HK-2 (cell line): ENCODE results near the gene XPC.

Experiments
- DNase-seq: peaks from one replicate; pipeline ENCODE4 v3.0.0-alpha.2; 2018; ENCODE audit not compliant: unreplicated experiment

Gene XPC

DNA sequence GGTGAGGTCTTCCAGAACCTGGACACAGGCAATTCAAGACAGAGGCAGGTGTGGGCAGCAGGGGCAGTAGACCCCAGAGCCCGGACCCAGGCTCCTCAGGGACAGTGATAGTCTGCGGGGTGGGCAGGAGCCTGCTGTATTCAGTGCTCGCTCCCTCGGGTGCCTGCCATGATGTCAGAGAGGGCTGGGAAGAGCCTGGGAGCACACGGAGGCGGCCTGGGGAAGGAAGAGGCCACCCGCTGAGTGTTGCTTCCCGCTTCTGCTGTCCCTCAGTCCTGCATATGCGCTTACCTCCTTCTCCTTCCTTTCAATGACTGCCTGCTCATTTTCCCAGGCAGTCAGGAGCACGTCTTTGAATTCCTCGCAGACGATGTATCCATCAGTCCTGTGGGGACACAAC lies 30.8 kb downstream of the XPC start:
- no peak for DNase-seq

DNA sequence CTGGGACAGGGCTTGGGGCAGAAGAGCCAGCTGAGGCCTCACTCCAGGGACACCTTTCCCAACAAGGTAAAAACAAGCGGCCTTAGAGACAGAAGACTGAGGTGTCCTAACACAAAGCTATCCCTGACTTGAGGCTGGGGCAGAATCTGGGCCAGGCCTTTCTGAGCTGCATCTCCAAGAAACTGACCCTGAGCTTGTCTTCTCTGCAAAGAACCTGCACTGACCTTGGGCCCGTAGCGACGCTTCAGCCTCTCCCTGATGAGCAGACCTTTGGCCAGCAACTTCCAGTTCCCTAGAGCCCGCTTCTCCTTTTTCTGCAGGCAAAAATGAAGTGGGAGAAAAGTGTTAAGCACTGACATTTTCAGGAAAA lies 31.4 kb downstream of the XPC start:
- DNase-seq, result no peak

DNA sequence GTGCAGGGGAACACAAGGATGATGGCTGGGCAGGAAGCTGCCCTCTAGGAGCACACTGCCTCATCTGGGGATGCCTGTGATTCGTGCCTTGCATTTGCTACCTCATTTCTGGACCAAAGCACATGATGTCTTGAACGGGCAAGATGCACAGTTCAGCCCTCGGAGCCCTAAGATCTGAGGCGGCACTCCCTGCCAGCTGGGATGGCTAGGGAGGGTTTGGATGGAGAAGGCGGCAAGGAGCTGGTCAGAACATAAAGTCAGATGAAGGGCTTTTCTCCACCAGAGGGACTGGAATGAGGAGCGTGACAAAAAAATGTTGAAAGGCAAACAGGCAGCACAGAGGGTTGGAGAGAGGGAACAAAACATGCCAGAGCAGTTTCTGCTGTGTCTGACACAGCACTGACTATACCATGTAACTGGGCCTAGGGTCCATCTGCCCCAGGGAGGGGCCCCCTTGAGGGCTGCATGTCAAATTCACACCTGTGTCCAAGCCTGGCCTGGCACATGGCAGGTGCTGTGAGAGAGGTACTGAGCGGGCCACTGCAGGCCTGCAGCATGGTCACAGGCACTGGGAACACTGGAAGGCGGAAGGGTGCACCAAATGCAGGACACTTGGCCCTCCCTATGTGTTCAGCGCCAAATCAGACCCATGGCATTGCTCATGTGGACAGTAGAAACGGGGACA lies 31.9 kb downstream of the XPC start:
- no peak for DNase-seq

DNA sequence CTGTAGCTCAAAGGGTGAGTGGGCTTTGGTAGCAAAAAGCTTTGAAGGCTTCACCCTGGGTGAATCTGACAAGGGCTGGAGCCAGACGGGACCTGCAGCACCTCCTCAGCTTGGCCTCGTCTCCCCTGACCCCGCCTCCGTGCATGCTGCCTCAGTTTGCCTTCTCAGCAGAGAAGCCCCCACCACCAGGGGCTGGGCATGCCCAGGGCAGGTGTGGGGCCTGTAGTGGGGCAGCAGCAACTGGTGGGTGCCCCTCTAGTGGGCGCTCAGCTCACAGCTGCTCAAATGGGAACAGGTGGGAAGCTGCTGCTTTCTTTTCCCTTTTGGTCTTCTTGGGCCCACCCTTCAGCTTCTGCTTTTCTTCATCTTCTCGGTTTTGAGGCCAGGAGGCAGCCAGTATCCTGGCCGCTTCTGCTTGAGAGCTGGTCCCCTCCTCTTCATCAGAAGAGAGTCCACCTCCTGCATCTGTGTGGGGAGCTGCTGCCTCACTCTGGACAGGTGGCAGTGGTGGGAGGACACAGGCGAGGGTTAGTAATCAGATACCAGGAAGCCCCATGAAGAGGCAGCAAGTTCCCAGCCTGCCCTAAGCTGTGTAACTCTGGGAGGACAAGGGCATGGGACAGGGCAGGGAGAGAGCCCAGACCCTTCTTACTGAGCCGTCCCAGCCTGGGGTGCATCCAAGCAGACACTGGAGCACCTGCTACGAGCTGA lies 32.6 kb downstream of the XPC start:
- DNase-seq, result no peak

DNA sequence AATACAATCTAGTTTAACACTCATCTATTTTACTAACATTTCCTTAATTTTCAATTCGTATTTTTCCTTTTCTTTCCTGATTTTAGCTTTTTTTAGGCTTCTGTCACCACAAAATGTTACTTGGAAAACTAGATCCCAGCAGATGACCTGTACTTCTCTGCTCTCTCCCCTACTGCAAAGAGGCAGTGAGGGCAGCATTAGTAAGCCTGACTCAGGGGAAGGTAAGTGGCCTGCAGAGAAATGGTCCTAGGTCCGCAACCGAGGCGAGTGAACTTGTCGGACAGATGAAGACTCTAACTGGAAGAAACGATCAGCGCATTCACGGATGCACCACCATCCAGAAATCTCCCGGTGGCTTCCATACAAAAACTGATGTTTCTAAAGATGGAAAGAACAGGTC lies 33.2 kb downstream of the XPC start:
- no peak for DNase-seq

DNA sequence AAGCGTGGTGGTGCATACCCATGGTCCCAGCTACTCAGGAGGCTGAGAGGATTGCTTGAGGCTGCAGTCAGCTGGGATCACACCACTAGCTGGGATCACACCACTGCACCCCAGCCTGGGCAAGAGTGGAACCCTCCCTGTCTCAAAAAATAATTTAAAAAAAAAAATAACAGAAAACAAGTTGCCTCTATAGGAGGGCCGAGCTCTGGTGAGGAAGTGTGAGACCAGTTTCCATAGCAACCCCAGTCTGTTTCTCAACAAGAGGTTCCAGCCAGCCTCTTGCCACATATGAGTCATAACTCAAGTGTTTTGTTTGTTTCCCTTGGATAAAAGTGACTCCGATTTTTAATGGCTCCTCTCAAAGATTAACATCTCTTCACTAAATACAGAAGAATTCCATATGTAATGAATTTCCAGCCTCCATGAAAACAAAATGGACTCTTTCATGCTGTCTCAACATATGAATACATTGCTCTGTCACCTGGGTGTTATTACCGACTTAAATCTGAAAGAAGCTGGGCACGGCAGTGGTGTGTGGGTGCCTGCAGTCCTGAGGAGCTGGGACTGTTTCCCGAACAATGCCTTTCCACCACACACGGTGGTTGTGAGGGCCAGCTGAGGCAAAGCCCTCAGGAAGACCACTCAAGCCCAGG lies 33.9 kb downstream of the XPC start:
- DNase-seq, result peak; percentile 41

DNA sequence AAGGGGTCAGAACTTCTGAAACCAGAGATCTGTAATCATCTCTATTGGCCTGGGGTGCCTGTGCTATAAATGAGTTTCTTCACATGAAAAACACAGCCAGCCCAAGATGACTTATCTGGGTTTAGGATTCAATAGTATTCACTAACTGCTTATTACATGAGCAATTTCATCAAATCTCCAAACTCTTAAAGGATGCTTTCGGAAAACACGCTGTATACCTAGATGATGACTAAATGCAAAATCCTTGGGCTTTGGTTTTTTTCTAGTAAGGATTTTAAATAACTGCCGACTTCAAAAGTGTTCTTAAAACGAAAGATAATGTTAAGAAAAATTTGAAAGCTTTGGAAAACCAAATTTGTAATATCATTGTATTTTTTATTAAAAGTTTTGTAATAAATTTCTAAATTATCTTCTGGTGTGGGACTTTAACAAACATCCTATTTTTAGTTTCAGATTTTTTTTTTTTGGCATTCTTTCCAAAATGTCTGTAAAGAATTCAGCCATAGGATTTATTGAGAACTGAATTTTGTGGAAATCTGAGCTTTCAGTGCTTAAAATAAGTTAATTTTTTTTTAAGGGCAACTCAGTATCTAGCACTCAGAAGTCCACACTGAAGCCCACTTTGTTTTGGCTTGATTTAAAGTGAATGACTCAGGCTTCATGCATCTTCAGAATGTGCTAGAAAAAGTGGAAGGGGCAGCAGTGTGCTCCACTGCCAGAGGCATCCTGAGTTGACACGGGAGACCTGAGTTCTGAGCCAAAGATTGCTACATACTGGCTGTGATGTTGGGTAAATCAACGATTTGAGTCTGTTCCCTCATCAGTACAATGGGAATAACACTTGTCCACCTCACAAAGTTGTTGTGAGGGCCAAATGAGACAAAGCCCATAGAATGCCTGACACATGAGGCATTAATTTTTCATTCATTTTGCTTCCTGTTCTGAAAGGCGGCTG lies 34.9 kb downstream of the XPC start:
- peak; percentile 38 for DNase-seq

DNA sequence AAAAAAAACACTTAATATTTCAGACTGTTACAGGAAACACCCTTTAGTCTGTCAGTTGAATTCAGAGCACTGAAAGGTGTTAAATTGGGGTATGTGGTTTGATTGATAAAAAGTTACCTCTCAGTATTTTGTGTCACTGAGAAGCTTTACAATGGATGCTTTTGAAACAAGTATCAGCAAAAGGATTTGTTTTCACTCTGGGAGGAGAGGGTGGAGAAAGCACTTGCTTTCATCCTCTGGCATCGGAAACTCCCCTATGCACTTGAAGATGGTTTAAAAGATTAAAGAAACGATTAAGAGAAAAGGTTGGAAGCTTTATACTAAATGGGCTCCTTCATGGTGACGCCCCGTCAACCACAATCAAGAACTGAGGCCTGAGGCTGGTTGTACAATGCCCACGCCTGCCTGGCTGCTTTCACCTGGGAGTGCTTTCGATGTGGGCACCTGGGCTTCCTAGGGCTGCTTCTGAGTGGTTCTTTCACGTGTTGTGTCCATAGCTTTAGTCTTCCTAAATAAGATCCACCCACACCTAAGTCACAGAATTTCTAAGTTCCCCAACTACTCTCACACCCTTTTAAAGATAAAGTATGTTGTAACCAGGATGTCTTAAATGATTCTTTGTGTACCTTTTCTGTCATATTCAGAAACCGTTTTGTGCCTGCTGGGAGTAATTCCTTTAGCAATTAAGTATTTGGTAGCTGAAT lies 35.7 kb downstream of the XPC start:
- DNase-seq, result no peak

DNA sequence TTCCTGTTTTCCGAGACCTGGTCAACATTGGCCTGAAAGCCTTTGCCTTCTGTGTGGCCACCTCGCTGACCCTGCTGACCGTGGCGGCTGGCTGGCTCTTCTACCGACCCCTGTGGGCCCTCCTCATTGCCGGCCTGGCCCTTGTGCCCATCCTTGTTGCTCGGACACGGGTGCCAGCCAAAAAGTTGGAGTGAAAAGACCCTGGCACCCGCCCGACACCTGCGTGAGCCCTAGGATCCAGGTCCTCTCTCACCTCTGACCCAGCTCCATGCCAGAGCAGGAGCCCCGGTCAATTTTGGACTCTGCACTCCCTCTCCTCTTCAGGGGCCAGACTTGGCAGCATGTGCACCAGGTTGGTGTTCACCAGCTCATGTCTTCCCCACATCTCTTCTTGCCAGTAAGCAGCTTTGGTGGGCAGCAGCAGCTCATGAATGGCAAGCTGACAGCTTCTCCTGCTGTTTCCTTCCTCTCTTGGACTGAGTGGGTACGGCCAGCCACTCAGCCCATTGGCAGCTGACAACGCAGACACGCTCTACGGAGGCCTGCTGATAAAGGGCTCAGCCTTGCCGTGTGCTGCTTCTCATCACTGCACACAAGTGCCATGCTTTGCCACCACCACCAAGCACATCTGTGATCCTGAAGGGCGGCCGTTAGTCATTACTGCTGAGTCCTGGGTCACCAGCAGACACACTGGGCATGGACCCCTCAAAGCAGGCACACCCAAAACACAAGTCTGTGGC lies 36.6 kb downstream of the XPC start:
- DNase-seq, result no peak

DNA sequence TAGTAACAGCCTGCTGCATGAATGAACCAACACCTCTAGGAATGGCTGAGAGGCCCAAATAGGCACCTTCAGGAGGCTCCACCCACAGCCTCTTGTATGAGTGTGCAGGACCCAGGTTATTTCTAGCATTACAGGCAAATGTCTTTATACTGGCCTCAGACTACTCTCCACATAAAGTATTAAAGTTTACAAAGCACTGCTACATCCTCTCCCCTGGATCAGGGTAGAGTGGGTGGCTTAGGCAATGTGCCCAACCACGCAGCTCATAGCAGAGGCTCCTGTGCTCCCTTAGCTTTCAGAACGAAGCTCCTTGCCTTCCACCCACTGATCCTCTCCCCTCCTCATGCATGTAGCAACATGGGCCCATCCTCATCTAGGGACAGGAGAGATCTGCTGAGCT lies 37.3 kb downstream of the XPC start:
- DNase-seq, result no peak

DNA sequence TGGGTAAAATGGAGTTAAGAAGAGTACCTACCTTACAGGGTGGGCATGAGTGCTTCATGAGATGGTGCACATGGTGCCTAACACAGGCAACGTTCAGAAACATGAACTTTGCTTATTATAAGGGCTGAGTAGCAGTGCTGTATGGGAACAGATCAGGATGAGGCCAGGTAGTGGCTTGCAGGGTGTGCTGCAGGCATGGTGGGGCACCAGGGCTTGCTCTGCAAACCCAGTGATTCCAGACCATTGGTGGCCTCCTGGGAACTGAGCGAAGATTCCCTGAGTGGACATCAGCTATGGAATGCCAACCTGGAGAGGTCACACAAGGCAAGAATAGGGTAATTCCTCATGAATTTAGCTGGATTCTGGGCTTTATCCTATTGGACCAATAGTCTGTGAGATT lies 37.7 kb downstream of the XPC start:
- no peak for DNase-seq

DNA sequence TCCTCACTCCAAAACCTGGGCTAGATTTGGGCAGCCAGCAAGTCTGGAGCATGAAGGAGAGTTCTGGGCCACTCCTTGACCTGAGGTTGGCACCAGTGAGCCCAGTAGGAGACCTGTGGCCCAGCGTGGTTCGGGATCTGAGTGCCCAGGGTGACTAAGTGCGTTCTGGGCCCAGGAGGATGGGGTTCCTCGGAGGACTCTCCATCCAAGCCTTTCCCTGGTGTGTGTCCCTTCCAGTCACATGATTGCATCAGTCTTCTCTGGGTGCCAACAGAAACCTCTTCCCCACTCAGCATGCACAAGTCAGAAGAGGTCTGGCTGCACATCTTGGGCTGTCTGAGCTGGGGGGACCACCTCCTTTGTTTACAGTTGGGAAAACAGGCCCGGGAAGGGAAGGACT lies 38.6 kb downstream of the XPC start:
- no peak for DNase-seq

DNA sequence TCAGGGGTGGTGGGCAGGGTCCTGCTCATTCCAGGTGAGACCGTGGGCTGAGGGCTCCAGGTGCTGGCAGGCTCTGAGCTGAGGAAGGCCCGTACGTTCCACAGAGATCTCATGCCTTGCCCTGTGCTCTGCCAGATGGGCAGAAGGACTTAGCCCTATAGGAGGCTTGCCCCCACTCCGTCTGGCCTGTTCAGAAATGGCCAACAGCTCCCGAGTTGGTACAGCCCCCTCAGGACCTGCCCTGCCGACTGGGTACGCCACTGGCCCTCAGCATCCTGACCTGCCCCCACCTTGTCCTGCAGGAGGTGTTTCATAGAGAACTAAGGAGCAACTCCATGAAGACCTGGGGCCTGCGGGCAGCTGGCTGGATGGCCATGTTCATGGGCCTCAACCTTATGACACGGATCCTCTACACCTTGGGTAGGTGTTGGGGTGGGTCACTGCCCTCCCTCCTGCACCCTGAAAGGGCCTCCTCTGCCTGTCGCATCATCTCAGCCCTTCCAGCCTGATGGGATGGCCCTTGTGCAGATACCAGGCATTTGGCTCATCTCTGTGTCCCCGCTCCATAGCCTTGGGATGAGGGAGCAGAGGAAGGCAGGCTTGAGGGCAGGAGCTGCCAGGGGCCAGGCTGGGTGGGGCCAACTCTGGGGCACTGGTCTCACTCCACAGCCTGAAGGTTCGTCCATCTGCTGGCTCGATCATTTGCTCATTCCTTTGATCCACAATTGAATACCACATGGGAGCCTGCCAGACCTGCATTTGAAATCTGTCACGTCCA lies 39.3 kb downstream of the XPC start:
- no peak for DNase-seq

DNA sequence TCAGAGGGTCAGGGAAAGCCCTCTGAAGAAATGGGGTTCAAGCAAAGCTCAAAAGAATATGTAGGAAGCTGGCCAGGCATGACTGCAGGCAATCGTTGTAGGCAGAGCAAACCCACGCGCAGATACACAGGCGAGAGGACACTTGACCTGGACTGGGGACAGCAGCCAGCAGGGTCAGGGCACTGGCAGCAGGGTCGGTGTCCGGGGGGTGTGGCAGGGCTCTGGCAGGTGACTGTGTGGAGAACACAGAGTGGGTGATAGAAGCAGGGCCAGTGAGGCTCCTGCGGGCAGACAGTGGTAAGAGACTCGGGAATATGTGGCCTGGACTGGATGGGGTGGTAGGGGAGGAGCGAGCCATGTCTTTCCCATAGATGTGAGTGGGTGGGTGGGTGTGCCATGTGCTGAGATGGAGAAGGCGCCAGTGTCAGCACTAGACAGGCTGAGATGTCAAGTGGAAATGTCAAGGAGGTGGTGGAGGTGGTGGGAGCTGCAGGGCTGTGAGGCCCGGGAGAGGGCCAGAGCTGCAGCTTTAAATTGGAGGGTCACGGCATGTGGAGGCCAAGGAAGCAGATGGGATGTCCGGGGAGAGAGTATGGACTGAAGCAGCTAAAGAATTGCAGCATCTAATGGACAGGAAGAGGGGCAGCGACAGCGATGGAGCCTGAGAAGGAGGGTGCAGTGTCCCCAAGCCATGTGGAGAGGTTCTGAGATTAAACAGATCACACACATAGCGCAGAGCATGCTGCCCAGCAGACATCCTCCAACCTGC lies 40.1 kb downstream of the XPC start:
- DNase-seq, result no peak

DNA sequence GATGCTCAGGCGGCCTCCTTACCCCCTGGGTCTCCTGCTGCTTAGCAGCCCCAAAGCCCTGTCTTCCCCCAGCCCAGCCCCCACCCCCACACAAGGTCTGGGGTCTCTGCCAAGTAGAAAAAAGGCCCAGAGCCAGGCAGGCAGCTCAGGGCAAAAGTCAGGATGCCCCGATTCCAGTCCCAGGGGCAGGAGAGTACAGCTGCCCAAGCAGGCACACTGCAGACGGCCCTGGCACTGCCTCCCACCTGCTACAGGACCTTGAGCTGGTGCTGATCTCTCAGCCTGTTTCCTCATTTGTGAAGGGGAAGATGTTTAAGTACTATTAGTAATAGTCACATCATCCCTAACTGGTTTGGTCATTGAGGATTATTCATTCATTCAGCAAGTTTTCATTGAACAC lies 41.0 kb downstream of the XPC start:
- DNase-seq, result no peak

DNA sequence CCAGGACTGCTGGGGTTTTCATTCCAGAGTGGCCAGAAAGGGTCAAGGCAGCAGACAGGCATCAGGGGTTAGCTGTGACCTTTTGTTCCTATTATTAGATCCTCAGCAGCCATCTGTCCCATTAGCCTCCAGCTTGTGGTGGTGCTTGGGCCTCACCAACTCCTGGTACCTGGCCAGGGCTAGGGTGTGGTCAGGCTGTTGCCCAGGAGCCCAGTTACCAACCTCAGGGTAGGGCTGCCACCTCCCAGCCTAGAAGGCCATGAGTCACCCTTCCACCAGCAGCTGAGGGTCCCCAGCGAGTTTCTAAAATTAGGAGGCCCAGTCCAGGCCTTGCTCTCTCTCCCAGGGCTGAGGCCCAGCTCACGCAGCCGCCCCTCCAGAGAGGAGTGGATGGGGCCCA lies 41.4 kb downstream of the XPC start:
- DNase-seq, result no peak

DNA sequence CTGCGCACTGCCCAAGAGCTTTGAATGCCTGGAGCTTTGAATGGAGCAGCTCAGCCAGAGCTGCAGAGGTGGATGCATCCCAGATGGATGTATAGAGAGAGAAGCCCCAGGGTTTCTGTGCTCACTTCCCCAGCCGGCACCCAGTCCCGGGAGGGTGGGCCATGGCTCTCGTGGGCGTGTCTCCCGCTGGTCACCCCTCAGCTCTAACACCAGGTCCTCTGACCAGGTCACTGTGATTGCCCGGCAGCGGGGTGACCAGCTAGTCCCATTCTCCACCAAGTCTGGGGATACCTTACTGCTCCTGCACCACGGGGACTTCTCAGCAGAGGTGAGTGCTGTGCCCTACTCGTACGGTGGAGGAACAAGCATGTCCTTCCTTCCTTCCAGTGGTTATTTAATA lies 42.8 kb downstream of the XPC start:
- DNase-seq, result no peak

DNA sequence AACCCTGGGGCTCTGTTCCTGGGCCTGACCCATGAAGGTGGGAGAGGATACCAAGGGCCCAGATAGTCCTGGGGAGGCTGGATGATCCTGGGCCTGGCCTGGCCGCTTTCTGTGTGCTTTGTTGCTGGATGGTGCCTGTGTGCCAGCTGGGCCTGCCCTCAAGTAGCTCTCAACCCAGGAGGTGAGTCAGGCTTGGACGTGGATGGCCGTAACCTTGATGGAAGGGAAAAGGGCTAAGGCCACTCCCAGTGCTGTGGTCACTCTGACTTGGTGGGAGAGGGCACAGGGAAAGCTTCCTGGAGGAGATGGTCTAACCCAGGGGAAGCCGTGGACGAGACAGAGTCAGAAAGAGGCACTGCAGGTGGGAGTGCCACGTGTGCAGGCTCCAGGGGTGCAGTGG lies 44.1 kb downstream of the XPC start:
- no peak for DNase-seq

DNA sequence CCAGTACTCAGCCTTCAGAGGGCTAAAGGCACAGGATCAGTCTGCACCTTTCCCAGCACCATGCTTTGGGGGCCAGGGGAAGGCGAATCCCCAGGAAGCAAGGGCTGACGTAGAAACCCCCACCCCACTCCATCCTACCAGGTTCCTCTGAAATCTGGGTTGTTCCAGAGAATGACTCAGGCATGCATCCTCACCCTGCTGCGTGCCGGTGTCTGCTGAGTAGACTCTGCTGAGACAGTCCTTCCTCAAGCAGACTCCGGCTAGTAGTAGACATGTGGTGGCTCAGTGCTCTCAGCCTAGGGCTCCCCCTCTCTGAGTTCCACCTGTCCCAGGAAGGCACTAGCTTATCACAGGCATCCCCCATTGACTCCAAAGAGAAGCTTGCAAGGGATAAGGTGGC lies 44.5 kb downstream of the XPC start:
- DNase-seq, result no peak
